MM.1S (cell line): Measurements from ENCODE around the gene PKD1L1.

ENCODE experiments used
- DNase-seq: peaks from one replicate; pipeline ENCODE4 v3.0.0-alpha.2; 2015
- H2AFZ ChIP-seq: fragments of 300-600 bp; sonication (generic); 2 replicates; pipeline ENCODE4 v1.6.0; 2016; ENCODE audit warnings: antibody characterized with exemption, low read length
- H3F3A ChIP-seq: fragments of 300-600 bp; sonication (generic); 2 replicates; pipeline ENCODE4 v1.6.1; 2016; ENCODE audit warnings: mild to moderate bottlenecking, antibody characterized with exemption, low read length, moderate library complexity, mixed read lengths; ENCODE audit not compliant: insufficient read depth
- H3K27ac ChIP-seq: fragments of 300-600 bp; sonication (generic); 2 replicates; pipeline ENCODE4 v1.5.1; 2016; ENCODE audit warnings: mild to moderate bottlenecking, low read length
- H3K27me3 ChIP-seq: fragments of 300-600 bp; sonication (generic); replicated peaks from 2 replicates; pipeline ENCODE4 v1.6.0; 2016; ENCODE audit warnings: low read length; ENCODE audit not compliant: insufficient read depth
- H3K36me3 ChIP-seq: fragments of 300-600 bp; sonication (generic); replicated peaks from 2 replicates; pipeline ENCODE4 v1.6.1; 2016; ENCODE audit warnings: mild to moderate bottlenecking, low read length, mixed read lengths; ENCODE audit not compliant: insufficient read depth
- H3K4me1 ChIP-seq: fragments of 300-600 bp; sonication (generic); 2 replicates; pipeline ENCODE4 v1.6.1; 2016; ENCODE audit warnings: low read length, mixed read lengths
- H3K4me2 ChIP-seq: fragments of 300-600 bp; sonication (generic); 2 replicates; pipeline ENCODE4 v1.6.0; 2016; ENCODE audit warnings: low read depth, low read length
- H3K4me3 ChIP-seq: fragments of 300-600 bp; sonication (generic); 2 replicates; pipeline ENCODE4 v1.5.1; 2016; ENCODE audit warnings: low read length, mixed read lengths
- H3K79me2 ChIP-seq: fragments of 300-600 bp; sonication (generic); 2 replicates; pipeline ENCODE4 v1.6.1; 2016; ENCODE audit warnings: mixed run types, low read length, mixed read lengths
- H3K9ac ChIP-seq: fragments of 300-600 bp; sonication (generic); 2 replicates; pipeline ENCODE4 v1.6.1; 2016; ENCODE audit warnings: low read length, mixed read lengths
- H3K9me2 ChIP-seq: fragments of 300-600 bp; sonication (generic); replicated peaks from 2 replicates; pipeline ENCODE4 v1.6.1; 2016; ENCODE audit warnings: mild to moderate bottlenecking, low read length, mixed read lengths; ENCODE audit not compliant: insufficient read depth
- H3K9me3 ChIP-seq: fragments of 300-600 bp; sonication (generic); replicated peaks from 2 replicates; pipeline ENCODE4 v1.6.1; 2016; ENCODE audit warnings: mild to moderate bottlenecking, low read length, mixed read lengths; ENCODE audit not compliant: insufficient read depth
- H4K20me1 ChIP-seq: fragments of 300-600 bp; sonication (generic); 2 replicates; pipeline ENCODE4 v1.6.1; 2016; ENCODE audit warnings: mild to moderate bottlenecking, low read length, moderate library complexity, mixed read lengths; ENCODE audit not compliant: insufficient read depth
- CTCF ChIP-seq: fragments of 300-600 bp; sonication (generic); IDR thresholded peaks from 2 replicates; pipeline ENCODE4 v1.5.1; 2016; ENCODE audit warnings: antibody characterized with exemption, low read length, mixed read lengths
- EZH2 ChIP-seq: fragments of 300-600 bp; sonication (generic); optimal IDR thresholded peaks from 2 replicates; pipeline ENCODE3; 2017; ENCODE audit warnings: low read depth, mild to moderate bottlenecking, antibody characterized with exemption, low read length, mixed read lengths
- EZH2phosphoT487 ChIP-seq: fragments of 300-600 bp; sonication (generic); IDR thresholded peaks from 2 replicates; pipeline ENCODE4 v1.6.1; 2018; ENCODE audit warnings: antibody characterized with exemption, low read length

Gene PKD1L1

DNA sequence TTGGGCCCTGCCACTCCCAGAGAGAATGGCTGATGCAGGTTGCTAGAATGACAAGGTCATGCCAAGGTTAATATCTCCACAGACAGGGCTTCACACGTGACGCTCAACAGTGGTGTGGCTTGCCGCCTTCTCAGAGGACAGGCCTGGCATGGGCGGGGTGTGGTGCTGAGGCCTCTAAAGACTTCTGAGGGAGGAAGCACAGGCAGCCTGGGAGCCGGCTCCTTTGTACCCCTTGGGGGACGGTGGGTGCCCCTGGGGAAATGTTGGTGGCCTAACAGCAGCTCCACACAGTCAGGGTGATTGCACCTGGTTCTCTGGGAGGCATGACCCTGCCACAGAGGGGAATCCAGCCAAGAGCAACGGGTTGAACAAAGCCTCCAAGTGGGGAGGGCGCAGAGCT lies 115.1 kb downstream of the PKD1L1 start:
- H4K20me1 ChIP-seq = no peaks in the 10 kb centered on the region
- no peaks in the 10 kb centered on the region for H3K9me3 ChIP-seq
- no peak overlapping the region for H2AFZ ChIP-seq
- H3K9me2 ChIP-seq = no peaks in the 10 kb centered on the region
- H3K27me3 ChIP-seq = no peaks in the 10 kb centered on the region
- TF ChIP-seq EZH2phosphoT487 (no peak), CTCF (no peak), EZH2 (no peak)
- no peaks in the 10 kb centered on the region for H3K36me3 ChIP-seq
- no peak for DNase-seq
- H3K9ac ChIP-seq = no peak overlapping the region
- H3F3A ChIP-seq = no peaks in the 10 kb centered on the region
- no peaks in the 10 kb centered on the region for H3K4me1 ChIP-seq
- no peak overlapping the region for H3K4me3 ChIP-seq
- no peaks in the 10 kb centered on the region for H3K79me2 ChIP-seq
- H3K27ac ChIP-seq = no peak overlapping the region
- no peak overlapping the region for H3K4me2 ChIP-seq

DNA sequence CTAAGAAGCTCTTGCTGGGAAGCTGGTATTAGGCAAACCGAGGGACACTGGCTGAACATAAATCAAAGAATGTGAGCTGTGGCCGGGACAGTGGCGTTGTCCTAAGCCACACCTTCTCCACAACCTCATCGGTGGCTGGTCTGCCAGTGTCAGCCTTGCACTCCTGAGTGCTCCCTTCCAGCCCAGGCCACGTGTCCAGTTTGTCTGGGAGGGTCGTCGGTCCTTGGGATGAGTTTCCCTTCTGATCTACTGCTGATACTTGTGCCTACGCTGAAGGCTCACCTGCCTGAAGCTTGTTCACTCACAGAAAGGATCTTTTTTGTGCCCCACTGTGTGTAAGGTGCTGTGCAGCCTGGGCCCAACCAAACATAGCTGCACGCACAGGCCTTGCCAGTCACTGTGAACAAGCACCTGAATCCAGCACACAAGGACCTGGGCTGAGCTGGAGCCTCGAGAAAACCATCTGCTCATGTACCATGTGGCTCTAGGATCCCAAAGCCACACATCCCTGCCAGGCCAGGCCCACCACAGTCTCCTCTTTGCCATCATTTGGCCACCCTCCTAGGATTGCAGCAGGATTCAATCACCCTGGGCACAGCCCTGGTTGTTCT lies 116.1 kb downstream of the PKD1L1 start:
- H3K27ac ChIP-seq = no peak overlapping the region
- DNase-seq = no peak
- no peaks in the 10 kb centered on the region for H3K79me2 ChIP-seq
- H3F3A ChIP-seq = no peaks in the 10 kb centered on the region
- H4K20me1 ChIP-seq = no peaks in the 10 kb centered on the region
- H3K9me3 ChIP-seq = no peaks in the 10 kb centered on the region
- no peak for TF ChIP-seq EZH2phosphoT487
- no peak for TF ChIP-seq EZH2
- no peak for TF ChIP-seq CTCF
- H3K9me2 ChIP-seq = no peaks in the 10 kb centered on the region
- H3K36me3 ChIP-seq = no peaks in the 10 kb centered on the region
- H2AFZ ChIP-seq = no peak overlapping the region
- H3K4me2 ChIP-seq = no peak overlapping the region
- H3K4me1 ChIP-seq = no peaks in the 10 kb centered on the region
- no peak overlapping the region for H3K9ac ChIP-seq
- H3K4me3 ChIP-seq = no peak overlapping the region
- H3K27me3 ChIP-seq = no peaks in the 10 kb centered on the region

- H3K9ac ChIP-seq = no peak overlapping the region
- no peak for DNase-seq
- H3K9me2 ChIP-seq = no peaks in the 10 kb centered on the region
- TF ChIP-seq EZH2phosphoT487 = no peak
- TF ChIP-seq CTCF = no peak
- TF ChIP-seq EZH2 = no peak
- no peak overlapping the region for H2AFZ ChIP-seq
- H3K4me1 ChIP-seq = no peaks in the 10 kb centered on the region
- H3K79me2 ChIP-seq = no peaks in the 10 kb centered on the region
- no peaks in the 10 kb centered on the region for H3F3A ChIP-seq
- H3K4me2 ChIP-seq = no peak overlapping the region
- H3K36me3 ChIP-seq = no peaks in the 10 kb centered on the region
- no peaks in the 10 kb centered on the region for H3K9me3 ChIP-seq
- no peak overlapping the region for H3K27ac ChIP-seq
- H3K4me3 ChIP-seq = no peak overlapping the region
- H4K20me1 ChIP-seq = no peaks in the 10 kb centered on the region
- no peaks in the 10 kb centered on the region for H3K27me3 ChIP-seq
Observed at GRCh38 chr7:47830015-47830414, 118.3 kb downstream of the PKD1L1 start.
